K562 (cell line): ENCODE measurements around the gene IGSF10. TPM values are rescaled to one million over a fixed set of nuclear protein-coding genes. Genes with fewer than 3 reads are reported as not detected.

Experiments used
- ATAC-seq: fragments of 200-7000 bp; cut with Tn5 transposase; 3 replicates; pipeline ENCODE4 v1.9.1; 2020; ENCODE audit warnings: moderate library complexity
- BruUV-seq: library from RNA; stranded (reverse); fragments of 400-500 nt; replicated peaks from 2 replicates; lab custom pipeline; 2021; lab: Mats Ljungman, UMichigan
- CTCF ChIA-PET: fragments of 300-600 bp; formaldehyde crosslinking; extraction: SDS; loops from one replicate; lab custom pipeline; 2021; ENCODE audit warnings: low intra/inter-chr PET ratio; lab: Yijun Ruan, JAX
- POLR2A ChIA-PET: fragments of 300-600, 350-650 bp; sonication (Branson Sonifier 250); formaldehyde crosslinking; extraction: SDS; loops from one replicate; lab custom pipeline; 2021; ENCODE audit warnings: antibody characterized with exemption, inconsistent platforms; lab: Yijun Ruan, JAX
- DNase-seq, 4 experiments: peaks; one replicate each; pipeline versions ENCODE4 v3.0.0 to v3.0.0-alpha.2; 2011 to 2018; ENCODE audit warnings: low spot score in 3 of 4, mixed read lengths in 3 of 4; ENCODE audit errors: extremely low read depth in 1 of 4
- FAIRE-seq: peaks from 2 replicates; lab custom pipeline; 2011; peaks lifted over from hg19 to GRCh38; lab: Jason Lieb, UNC
- H2AFZ ChIP-seq: 2 replicates; pipeline ENCODE4 v1.6.0; 2011; ENCODE audit warnings: low read depth, low read length, control low read depth, inconsistent platforms
- H3K27ac ChIP-seq: fragments of 200-600 bp; 3 replicates; pipeline ENCODE4 v1.8.0; 2011; ENCODE audit warnings: low read depth, mild to moderate bottlenecking, control low read depth, inconsistent platforms, low read length, moderate library complexity, mixed read lengths; ENCODE audit errors: extremely low read depth
- H3K27me3 ChIP-seq, 2 experiments: fragments of 300-600 bp in 1 of 2; 2 replicates in 1 of 2; 3 replicates in 1 of 2; pipeline versions ENCODE4 v1.6.0 to v1.8.0; 2011; ENCODE audit warnings: inconsistent platforms in 2 of 2, low read length in 2 of 2, mild to moderate bottlenecking in 1 of 2, mixed read lengths in 1 of 2, moderate library complexity in 1 of 2; ENCODE audit not compliant: control insufficient read depth in 2 of 2, insufficient read depth in 2 of 2
- H3K36me3 ChIP-seq: fragments of 300-600 bp; 3 replicates; pipeline ENCODE4 v1.8.0; 2011; ENCODE audit warnings: mild to moderate bottlenecking, low read length, inconsistent platforms; ENCODE audit not compliant: control insufficient read depth, insufficient read depth
- H3K4me1 ChIP-seq, 2 experiments: fragments of 200-600 bp in 1 of 2; replicated peaks in 1 of 2; 2 replicates in 1 of 2; 3 replicates in 1 of 2; pipeline versions ENCODE4 v1.5.1 to v1.8.0; 2011; ENCODE audit warnings: inconsistent platforms in 2 of 2, low read length in 2 of 2, mild to moderate bottlenecking in 1 of 2, mixed read lengths in 1 of 2, moderate library complexity in 1 of 2; ENCODE audit not compliant: control insufficient read depth in 2 of 2, insufficient read depth in 2 of 2
- H3K4me2 ChIP-seq: 2 replicates; pipeline ENCODE4 v1.6.1; 2011; ENCODE audit warnings: low read length, control low read depth, inconsistent platforms, mixed read lengths; ENCODE audit not compliant: insufficient read depth
- H3K4me3 ChIP-seq: fragments of 200-600 bp; sonication (generic), shearing (Covaris generic); 2 replicates; pipeline ENCODE4 v1.5.1; 2016; ENCODE audit warnings: control low read depth, inconsistent platforms
- H3K79me2 ChIP-seq: fragments of 200-600 bp; 3 replicates; pipeline ENCODE4 v1.8.0; 2011; ENCODE audit warnings: low read length, inconsistent platforms; ENCODE audit not compliant: control insufficient read depth, insufficient read depth
- H3K9ac ChIP-seq, 2 experiments: 2 replicates each; pipeline versions ENCODE4 v1.6.0 to v1.6.1; 2011; ENCODE audit warnings: low read depth in 2 of 2, low read length in 2 of 2, control low read depth in 1 of 2, inconsistent platforms in 1 of 2, mild to moderate bottlenecking in 1 of 2, mixed read lengths in 1 of 2; ENCODE audit not compliant: insufficient read depth in 1 of 2
- H3K9me1 ChIP-seq: one replicate; pipeline ENCODE4 v1.6.0; 2011; ENCODE audit warnings: inconsistent platforms, mild to moderate bottlenecking, low read length, moderate library complexity; ENCODE audit not compliant: control insufficient read depth, insufficient read depth
- H3K9me3 ChIP-seq: replicated peaks from 2 replicates; pipeline ENCODE4 v1.5.1; 2011; ENCODE audit warnings: low read depth, low read length, inconsistent platforms; ENCODE audit not compliant: control insufficient read depth, insufficient read depth
- H4K20me1 ChIP-seq: replicated peaks from 2 replicates; pipeline ENCODE4 v1.6.1; 2011; ENCODE audit warnings: low read length, inconsistent platforms, mixed read lengths; ENCODE audit not compliant: control insufficient read depth, insufficient read depth
- CTCF ChIP-seq, 3 experiments: IDR thresholded peaks in 2 of 3; conservative IDR thresholded peaks in 1 of 3; 2 replicates each; pipeline ENCODE4 v1.5.1; 2011 to 2012; ENCODE audit warnings: low read length in 3 of 3, mild to moderate bottlenecking in 3 of 3, control low read depth in 2 of 3, improper control_type of control experiment in 1 of 3, inconsistent platforms in 1 of 3, low read depth in 1 of 3, mixed read lengths in 1 of 3, moderate library complexity in 1 of 3; ENCODE audit not compliant: insufficient read depth in 2 of 3
- CTCFL ChIP-seq: IDR thresholded peaks from 2 replicates; pipeline ENCODE4 v1.6.1; 2011; ENCODE audit warnings: borderline replicate concordance, low read depth, mild to moderate bottlenecking, moderate library complexity, low read length; ENCODE audit not compliant: insufficient read depth, poor library complexity, severe bottlenecking
- MECOM ChIP-seq: fragments of 250-450 bp; sonication (Bioruptor Pico); IDR thresholded peaks from 2 replicates; pipeline ENCODE4 v1.8.0; 2022; ENCODE audit warnings: inconsistent platforms
- RAD21 ChIP-seq, 2 experiments: fragments of 250-450 bp in 1 of 2; fragments of 450-650 bp in 1 of 2; sonication (Bioruptor Pico) in 1 of 2; formaldehyde crosslinking in 1 of 2; IDR thresholded peaks in 1 of 2; conservative IDR thresholded peaks in 1 of 2; 2 replicates each; pipeline versions ENCODE4 v1.4.0 to v1.8.0; 2020 to 2022; ENCODE audit warnings: mild to moderate bottlenecking in 2 of 2, moderate library complexity in 1 of 2
- WGBS: fragments of 100-300 bp; shearing (Covaris generic); methylation state at CpG from one replicate; pipeline ENCODE4 v1.1.6; 2016; ENCODE audit warnings: low coverage, mixed read lengths; ENCODE audit not compliant: insufficient coverage; ENCODE audit errors: missing lambda C conversion rate; 5-methylcytosine and 5-hydroxymethylcytosine counted together
- in situ Hi-C: fragments of 300-500 bp; cut with MboI; formaldehyde crosslinking; loops from 4 replicates; pipeline ENCODE4 v1.15.0; 2018; ENCODE audit warnings: inconsistent platforms, mixed read lengths
- intact Hi-C: fragments of 100-400 bp; cut with micrococcal nuclease; formaldehyde crosslinking; loops from 2 replicates; pipeline ENCODE4 v1.14.2; 2022
- polyA plus RNA-seq, 8 experiments: library from polyadenylated mRNA; depleted of rRNA in 4 of 8; stranded (reverse) in 5 of 8; unstranded in 3 of 8; fragments of >200 nt; fragmentation: Nextera tagmentation in 2 of 8; fragmentation: Illumina TruSeq in 1 of 8; extraction: Ambion mirVana in 2 of 8; extraction: Trizol in 1 of 8; gene quantifications; 2 replicates each; pipeline versions ENCODE4 v1.2.1 to v1.2.3, GENCODE V29; 2011 to 2014; ENCODE audit warnings: inconsistent platforms in 1 of 8, missing spikeins in 1 of 8
- total RNA-seq, 7 experiments: library from RNA; depleted of rRNA in 6 of 7; stranded (reverse); fragments of >200 nt in 6 of 7; fragmentation: Illumina TruSeq in 2 of 7; extraction: Trizol in 2 of 7; gene quantifications; 2 replicates each; pipeline versions ENCODE4 v1.2.1 to v1.2.3, GENCODE V29; 2011 to 2021; ENCODE audit warnings: low replicate concordance in 1 of 7

The IGSF10 gene
- total and polyA plus RNA-seq, 9 of the 15 experiments (the other 6 are each of a cell fraction or from before 2014, with no cell fraction given) = 0.11 to 1.2 (median 0.40) TPM

GRCh38 chr3:151425627-151426340 lies 35.1 kb downstream of the IGSF10 start:
- peaks cover 0 to 5% of the 10 kb centered on the region in 2 experiments; a peak in 1 of 5 replicates for H3K27me3 ChIP-seq
- H3K9me1 ChIP-seq = no peaks in the 10 kb centered on the region
- ChIA-PET POLR2A (interaction anchor here (0.7 to 1.1 kb wide), 2 partner anchors 9 to 12 kb away, joined by 3 read pairs; no protein-coding TSS in a partner anchor), CTCF (no interaction called here)
- no peak overlapping the region for H3K27ac ChIP-seq
- TF ChIP-seq CTCFL (peak; percentile 72), RAD21 (CRISPR knock-in tag; conservative IDR thresholded peaks at IDR 0.05 in 1 of 2, IDR thresholded peaks at IDR 0.05 in 1 of 2) (peak in 1 of 2 experiments; percentile 35; a peak in 2 of 4 replicates), MECOM (CRISPR knock-in tag) (no peak), CTCF (IDR thresholded peaks at IDR 0.05 in 2 of 3, conservative IDR thresholded peaks at IDR 0.05 in 1 of 3; ENCODE audit: insufficient read depth in 2 of 3, low read depth in 1 of 3, low read length in 3 of 3) (peak in 2 of 3 experiments; percentile 35 to 45; a peak in 3 of 6 replicates)
- H3K79me2 ChIP-seq = no peaks in the 10 kb centered on the region
- peak; percentile 55 for ATAC-seq
- WGBS = 10% methylated on average over 4 of the region's 4 CpGs
- no peak overlapping the region for H3K4me2 ChIP-seq
- no peaks in the 10 kb centered on the region for H4K20me1 ChIP-seq
- no peak overlapping the region for H3K4me3 ChIP-seq
- no peaks in the 10 kb centered on the region for H3K9me3 ChIP-seq
- DNase-seq = peak in 1 of 4 experiments; percentile 21
- no peak overlapping the region for H3K9ac ChIP-seq
- intact Hi-C loops = no loop called here
- in situ Hi-C loops = no loop called here
- H3K4me1 ChIP-seq = no peaks in the 10 kb centered on the region; a peak in 3 of 5 replicates
- no TSS peak for BruUV-seq
- H3K36me3 ChIP-seq = no peaks in the 10 kb centered on the region
- H2AFZ ChIP-seq = peak overlapping the region; percentile 67
- no peak for FAIRE-seq
